ENCODE data around the gene HABP4. TPM values are rescaled to one million over a fixed set of nuclear protein-coding genes. Genes with fewer than 3 reads are reported as not detected.

HABP4 gene
- total RNA-seq, 2 donors from 2014 or later = 13.5 to 24.3 TPM

DNA sequence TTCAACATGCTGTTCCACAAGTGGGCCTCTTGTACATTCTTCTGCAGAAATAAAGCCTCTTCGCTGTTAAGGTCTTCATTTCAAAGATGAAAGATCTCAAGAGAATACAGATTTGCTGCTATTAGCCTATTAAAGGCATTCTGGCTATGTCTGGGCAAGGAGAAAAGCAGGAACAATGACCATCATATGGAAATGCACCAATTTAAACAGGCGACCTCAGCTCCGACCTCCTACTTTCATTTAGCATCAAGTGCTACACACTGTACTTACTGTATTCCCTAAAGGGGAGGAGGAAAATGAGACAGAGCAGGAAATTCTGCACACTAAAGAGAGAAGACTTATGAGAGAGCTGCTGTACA is 64.8 kb downstream of the HABP4 start:
- H3K9me3 ChIP-seq = no peaks in the 10 kb centered on the region
- H3K4me3 ChIP-seq = no peak overlapping the region
- whole genome bisulfite sequencing = 62% methylated on average over 3 of the region's 3 CpGs
- H3K27ac ChIP-seq = no peak overlapping the region
- H3K4me1 ChIP-seq (replicated peaks) = no peaks in the 10 kb centered on the region
- TF ChIP-seq, protein P1, sequence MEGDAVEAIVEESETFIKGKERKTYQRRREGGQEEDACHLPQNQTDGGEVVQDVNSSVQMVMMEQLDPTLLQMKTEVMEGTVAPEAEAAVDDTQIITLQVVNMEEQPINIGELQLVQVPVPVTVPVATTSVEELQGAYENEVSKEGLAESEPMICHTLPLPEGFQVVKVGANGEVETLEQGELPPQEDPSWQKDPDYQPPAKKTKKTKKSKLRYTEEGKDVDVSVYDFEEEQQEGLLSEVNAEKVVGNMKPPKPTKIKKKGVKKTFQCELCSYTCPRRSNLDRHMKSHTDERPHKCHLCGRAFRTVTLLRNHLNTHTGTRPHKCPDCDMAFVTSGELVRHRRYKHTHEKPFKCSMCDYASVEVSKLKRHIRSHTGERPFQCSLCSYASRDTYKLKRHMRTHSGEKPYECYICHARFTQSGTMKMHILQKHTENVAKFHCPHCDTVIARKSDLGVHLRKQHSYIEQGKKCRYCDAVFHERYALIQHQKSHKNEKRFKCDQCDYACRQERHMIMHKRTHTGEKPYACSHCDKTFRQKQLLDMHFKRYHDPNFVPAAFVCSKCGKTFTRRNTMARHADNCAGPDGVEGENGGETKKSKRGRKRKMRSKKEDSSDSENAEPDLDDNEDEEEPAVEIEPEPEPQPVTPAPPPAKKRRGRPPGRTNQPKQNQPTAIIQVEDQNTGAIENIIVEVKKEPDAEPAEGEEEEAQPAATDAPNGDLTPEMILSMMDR (IDR thresholded peaks at IDR 0.05) = no peak
- TF ChIP-seq POLR2AphosphoS5 (IDR thresholded peaks at IDR 0.05) = no peak
- no peak for TF ChIP-seq POLR2A (IDR thresholded peaks at IDR 0.05)
- H3K27me3 ChIP-seq (replicated peaks; ENCODE audit: insufficient read depth) = no peaks in the 10 kb centered on the region
- H3K36me3 ChIP-seq = no peaks in the 10 kb centered on the region
- DNase-seq (ENCODE audit: low spot score) = no peak
- intact Hi-C loops (cut with DNase I) = no loop called here

DNA sequence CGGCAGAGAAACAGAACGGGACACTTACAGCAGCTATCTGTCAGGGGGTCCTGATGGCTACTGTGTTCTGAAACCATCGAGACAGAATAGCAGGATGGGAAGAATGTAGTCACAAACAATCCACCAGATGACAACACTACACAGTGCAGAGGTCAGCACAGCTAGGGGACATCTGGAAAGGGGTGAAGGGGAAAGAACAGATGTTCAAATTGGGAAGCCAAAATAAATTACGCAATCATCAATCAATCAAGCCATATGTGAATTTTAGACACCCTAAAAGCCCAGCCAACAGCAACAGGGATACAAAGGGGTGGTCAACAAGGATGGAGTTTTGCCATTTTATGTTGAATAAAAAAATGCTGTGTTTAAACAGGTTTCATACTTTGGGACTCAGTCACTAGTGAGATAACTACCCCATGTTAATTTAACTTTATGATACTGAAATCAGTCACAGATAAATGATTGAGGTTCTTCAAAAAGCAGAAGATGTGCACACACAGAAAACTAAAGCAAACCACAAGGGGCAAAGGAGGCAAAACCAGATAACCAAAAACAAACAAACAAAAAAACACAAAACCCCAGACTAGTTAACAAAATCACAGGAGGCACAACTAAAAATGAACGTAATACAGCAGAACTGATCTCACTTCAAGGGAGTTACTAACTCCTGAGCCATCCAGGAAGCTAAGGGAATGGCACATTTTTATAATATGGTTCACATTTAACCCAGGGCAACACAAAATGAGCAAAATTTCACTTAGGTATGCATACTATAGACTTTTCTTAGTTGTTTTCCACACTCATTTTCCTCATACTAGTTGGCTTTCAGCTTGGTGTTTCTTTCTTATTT is 65.9 kb downstream of the HABP4 start:
- Histone ChIP-seq H3K9me3 (no peaks in the 10 kb centered on the region), H3K4me1 (replicated peaks) (no peaks in the 10 kb centered on the region), H3K4me3 (no peak overlapping the region), H3K36me3 (no peaks in the 10 kb centered on the region), H3K27me3 (replicated peaks; ENCODE audit: insufficient read depth) (no peaks in the 10 kb centered on the region), H3K27ac (no peak overlapping the region)
- WGBS = 84% methylated on average over 5 of the region's 5 CpGs
- no peak for DNase-seq (ENCODE audit: low spot score)
- TF ChIP-seq POLR2A (IDR thresholded peaks at IDR 0.05) (no peak), POLR2AphosphoS5 (IDR thresholded peaks at IDR 0.05) (no peak)
- TF ChIP-seq, protein P1 (IDR thresholded peaks at IDR 0.05) = no peak
- intact Hi-C loops (cut with DNase I) = no loop called here

DNA sequence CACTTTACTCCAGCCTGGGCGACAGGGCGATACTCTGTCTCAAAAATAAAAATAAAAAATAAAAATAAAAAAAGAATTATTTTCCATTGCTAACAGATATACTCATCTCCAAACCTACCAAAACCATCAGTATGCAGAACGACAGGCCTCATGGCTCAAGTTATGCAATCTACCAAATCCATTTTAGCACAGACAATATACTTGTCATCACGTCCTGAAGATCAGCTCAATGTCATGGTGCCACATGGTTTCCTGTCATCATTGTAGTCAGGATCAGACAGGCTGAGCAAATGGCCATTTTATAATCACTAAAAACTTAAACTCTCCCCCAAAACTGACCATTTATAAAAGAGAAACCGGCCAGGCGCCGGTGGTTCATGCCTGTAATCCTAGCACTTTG is 69.1 kb downstream of the HABP4 start:
- intact Hi-C loops (cut with DNase I) = no loop called here
- WGBS = 92% methylated on average over 7 of the region's 7 CpGs
- H3K4me1 ChIP-seq (replicated peaks) = no peaks in the 10 kb centered on the region

DNA sequence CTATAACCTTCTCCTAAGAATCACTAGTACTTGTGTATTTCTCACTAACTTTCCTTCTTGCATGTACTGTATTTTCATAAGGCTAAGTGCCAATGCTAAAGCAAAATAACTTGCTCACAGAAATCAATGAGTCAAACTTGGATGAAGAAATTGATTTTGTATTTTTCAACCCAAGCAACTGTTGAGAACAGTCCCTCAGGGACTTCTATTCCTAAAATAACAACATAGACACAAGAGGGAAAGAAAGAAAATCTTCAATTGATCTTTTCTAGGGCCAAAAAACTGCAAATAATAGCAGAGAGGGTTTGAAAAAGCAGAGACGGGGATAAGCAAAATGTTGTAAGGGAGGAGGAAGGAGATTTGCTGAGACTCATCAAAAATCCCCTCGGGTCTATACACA is 69.8 kb downstream of the HABP4 start:
- H3K4me1 ChIP-seq (replicated peaks) = no peaks in the 10 kb centered on the region
- no peaks in the 10 kb centered on the region for H3K36me3 ChIP-seq
- TF ChIP-seq, protein P1 (IDR thresholded peaks at IDR 0.05) = no peak
- no peak for TF ChIP-seq POLR2A (IDR thresholded peaks at IDR 0.05)
- TF ChIP-seq POLR2AphosphoS5 (IDR thresholded peaks at IDR 0.05) = no peak
- WGBS = 85% methylated on average over 2 of the region's 2 CpGs
- no peak overlapping the region for H3K27ac ChIP-seq
- H3K27me3 ChIP-seq (replicated peaks; ENCODE audit: insufficient read depth) = no peaks in the 10 kb centered on the region
- no peaks in the 10 kb centered on the region for H3K9me3 ChIP-seq
- no peak for DNase-seq (ENCODE audit: low spot score)
- intact Hi-C loops (cut with DNase I) = no loop called here
- H3K4me3 ChIP-seq = no peak overlapping the region

More for the DNA sequence above, 69.1 kb downstream of the HABP4 start:
- no peaks in the 10 kb centered on the region for H3K9me3 ChIP-seq
- no peak overlapping the region for H3K27ac ChIP-seq
- TF ChIP-seq, protein P1 (IDR thresholded peaks at IDR 0.05) = no peak
- no peak for TF ChIP-seq POLR2A (IDR thresholded peaks at IDR 0.05)
- no peak for TF ChIP-seq POLR2AphosphoS5 (IDR thresholded peaks at IDR 0.05)
- DNase-seq (ENCODE audit: low spot score) = no peak
- no peak overlapping the region for H3K4me3 ChIP-seq
- no peaks in the 10 kb centered on the region for H3K27me3 ChIP-seq (replicated peaks; ENCODE audit: insufficient read depth)
- no peaks in the 10 kb centered on the region for H3K36me3 ChIP-seq

DNA sequence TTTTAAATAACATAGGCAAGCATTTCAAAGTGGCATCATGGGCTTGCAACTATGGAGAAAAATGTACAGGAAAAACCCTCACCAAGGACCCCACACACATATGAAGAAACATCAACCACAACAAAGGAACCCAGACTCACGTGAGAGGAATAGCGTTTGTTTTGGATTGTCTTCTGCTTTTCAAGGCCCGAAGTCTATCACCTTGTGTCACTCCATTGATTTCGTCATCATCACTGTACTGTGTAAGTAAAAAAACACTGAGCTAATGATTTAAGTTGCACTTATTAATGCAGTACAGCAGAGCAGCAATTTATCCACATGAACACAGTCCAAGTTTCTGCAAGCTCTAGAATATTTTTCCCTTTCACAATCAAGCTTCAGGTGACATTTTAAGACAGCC is 72.4 kb downstream of the HABP4 start:
- intact Hi-C loops (cut with DNase I) = no loop called here
- 58% methylated on average over 4 of the region's 4 CpGs for WGBS
- Histone ChIP-seq H3K4me3 (no peak overlapping the region), H3K9me3 (no peaks in the 10 kb centered on the region), H3K27ac (no peak overlapping the region), H3K4me1 (replicated peaks) (no peaks in the 10 kb centered on the region), H3K36me3 (no peaks in the 10 kb centered on the region), H3K27me3 (replicated peaks; ENCODE audit: insufficient read depth) (no peaks in the 10 kb centered on the region)
- TF ChIP-seq, protein P1 (IDR thresholded peaks at IDR 0.05) = no peak
- no peak for TF ChIP-seq POLR2A (IDR thresholded peaks at IDR 0.05)
- TF ChIP-seq POLR2AphosphoS5 (IDR thresholded peaks at IDR 0.05) = no peak
- no peak for DNase-seq (ENCODE audit: low spot score)
